GM18508 (cell line): Measurements from ENCODE around the gene SLC6A1.

Experiments
- ATAC-seq: cut with Tn5 transposase; IDR thresholded peaks from one replicate; pipeline ENCODE4 v1.9.1; 2021; ENCODE audit warnings: moderate number of reproducible peaks; ENCODE audit not compliant: insufficient read depth, unreplicated experiment

SLC6A1 gene

DNA sequence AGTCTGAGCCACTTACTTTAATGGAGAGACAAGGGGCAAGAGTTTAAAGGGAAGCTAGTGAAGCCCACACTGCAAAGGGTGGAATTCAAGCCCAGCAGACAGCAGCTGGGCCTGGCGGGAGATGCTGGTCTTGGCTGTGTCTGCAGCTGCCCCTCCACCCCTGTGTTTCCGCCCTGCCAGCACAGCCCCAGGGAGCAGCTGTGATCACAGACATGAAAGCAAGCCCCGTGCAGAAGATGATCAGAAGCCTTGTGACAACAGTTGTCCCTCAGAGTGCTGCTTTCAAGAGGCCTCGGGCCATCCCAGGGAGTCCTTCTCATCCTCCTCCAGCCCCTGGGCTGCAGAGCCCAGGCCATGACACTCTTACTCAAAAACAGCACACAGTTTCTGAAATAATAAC, 24.1 kb upstream of the SLC6A1 start:
- no peak for ATAC-seq

DNA sequence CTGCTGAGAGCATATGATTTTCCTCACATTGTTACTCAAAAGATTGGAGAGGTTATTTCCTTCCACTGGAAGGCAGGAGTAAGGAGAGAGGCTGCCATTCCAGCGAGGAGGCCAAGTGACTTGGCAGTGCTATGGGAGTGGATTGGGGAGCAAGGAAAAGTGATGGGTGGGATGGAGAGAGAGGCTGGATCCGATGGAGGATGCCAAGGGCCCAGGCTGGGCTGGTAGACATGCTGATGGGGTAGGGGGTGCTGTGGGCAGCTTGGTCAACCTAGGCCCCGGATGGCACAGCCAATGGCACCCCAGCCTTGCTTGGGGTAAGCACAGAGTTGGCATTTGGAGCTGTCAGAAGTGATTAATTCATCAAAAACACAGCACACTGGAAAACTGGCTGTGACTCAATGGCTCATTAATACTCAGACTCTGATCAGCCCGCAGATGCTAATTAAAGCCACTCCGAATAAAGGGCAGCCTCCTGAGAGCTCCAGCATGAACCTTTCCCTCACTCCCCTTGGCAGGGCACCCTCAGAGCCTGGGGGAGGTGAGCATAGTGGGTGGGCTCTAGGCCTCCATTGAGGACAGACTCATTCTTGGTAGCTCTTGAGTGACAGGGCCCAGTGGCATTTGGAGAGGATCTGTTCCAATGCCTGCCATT, 22.1 kb upstream of the SLC6A1 start:
- ATAC-seq: no peak

DNA sequence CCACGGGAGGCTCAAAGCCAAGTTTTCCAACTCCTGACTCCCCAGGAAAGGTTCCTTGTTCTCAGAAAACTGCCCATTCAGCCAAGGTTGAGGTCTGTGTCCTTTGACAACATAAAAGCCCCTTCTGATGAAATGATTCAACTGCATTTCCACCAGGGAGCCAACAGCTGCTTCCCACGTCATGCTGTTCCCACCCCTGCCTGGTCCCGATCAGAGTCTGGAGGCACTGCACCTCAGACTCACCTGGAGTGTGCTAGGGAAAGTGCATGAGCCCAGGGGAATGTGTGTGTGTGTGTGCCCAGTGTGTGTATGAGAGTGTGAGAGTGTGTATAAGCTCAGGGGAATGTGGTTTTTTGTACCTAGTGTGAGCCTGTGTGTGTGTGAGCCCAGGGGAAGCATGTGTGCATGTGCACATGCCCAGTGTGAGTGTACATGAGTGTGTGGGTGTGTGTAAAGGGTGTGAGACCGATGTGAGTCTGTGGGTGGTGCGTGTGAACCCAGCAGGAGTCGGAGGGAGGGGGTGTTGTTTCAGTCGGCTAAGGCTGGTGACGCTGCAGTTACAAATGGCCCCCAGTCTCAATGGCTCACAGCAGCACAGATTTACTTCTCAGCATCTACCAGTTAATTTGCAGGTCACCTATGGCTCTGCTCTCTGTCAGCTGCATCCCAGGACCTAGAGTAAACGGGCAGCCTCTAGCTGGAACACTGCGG, 20.3 kb upstream of the SLC6A1 start:
- ATAC-seq: no peak

DNA sequence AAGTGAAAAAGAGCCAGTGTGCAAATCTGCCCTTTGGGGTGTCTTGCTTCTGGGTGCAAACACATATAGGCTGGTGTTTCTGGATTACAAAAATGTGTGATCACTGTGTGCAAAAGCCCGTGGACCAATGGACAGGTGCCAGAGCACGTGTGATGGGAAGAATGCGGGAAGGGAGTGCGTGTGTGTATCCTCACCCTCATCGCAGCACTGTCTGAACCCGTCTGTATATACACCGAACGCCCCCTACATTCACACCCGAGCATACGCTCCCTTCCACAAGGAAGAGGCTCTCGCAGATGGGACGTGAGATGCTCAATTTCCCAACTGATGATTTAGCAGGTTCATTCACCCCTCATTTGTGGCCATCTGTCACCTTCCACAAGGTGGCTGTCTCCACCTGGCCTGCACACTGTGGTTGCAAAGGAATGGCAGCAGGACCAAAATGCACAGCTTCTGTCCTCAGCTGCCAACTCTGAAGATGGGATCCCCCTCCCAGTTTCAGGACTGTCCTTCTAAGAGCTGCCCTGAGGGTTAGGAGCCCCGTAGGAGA, 19.4 kb upstream of the SLC6A1 start:
- no peak for ATAC-seq

DNA sequence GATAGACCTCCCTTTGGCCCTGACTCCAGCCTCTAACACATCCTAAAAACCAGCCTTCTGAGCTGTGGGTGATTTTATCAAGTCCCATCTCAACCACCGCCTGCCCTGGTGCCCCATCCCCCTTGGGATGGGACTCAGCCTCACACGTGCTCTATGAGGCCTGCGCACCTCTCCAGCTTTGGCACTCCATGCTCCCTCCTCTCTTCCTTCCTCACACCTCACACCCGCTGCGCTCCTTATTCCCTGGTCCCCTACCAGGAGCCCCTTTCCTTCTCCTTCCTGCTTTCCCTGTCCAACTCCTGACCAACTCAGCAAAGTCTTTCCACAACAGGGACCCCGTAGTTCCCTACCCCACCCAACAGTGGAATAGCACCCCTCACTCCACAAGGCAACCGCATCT, 18.4 kb upstream of the SLC6A1 start:
- ATAC-seq: no peak

DNA sequence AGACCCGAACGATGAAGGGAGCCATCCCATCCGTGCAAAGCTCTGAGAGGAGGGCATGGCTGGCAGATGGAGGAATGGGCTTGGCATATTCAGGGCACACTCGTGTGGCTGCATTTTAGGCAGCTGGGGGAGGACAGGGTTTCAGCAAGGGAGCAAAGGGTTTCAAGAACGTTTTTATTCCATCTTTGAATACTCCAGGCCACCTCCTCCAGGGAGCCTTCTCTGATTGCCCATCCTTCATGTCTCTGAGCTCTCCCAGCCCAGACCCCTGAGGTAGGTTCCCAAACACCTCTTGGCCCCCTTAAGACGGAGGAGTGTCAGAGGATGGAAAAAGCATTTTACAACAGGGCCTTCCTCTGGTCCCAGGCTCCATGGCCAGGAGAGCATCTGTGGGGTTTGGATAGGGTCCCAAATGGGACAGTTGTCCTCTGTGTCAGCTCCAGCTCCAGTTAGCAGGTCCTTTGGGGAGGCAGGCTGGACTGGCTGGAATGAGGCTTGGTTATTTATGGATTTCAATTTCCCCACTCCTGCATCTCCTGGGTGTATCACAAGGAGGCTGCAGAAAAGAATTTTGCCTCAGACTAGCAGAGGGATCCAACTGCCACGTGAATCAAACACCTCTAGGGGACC, 17.7 kb upstream of the SLC6A1 start:
- ATAC-seq: no peak

DNA sequence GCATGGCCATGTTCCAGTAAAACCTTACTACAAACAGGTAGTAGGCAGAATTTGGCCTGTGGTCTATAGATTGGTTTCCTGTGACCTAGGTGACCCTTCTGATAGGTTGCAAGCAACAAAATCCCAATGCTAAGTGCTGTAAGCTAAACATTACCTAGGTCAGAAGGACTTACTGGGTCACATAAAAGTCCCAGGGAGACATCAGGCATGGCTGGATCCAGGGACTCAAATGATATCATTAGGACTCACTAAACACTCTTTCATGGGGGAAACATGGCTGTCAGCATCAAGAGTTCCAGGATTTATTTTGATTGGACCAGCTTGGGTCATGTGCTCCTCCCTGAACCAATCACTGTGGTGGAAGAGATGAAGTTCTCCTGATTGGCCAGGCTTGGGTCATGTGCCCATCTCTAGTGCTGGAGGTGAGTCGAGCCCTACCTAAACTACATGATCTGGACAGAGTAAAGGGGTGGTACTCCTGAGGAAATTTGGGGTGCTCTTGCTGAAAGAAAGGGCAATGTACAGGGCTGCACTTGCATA, 16.8 kb upstream of the SLC6A1 start:
- ATAC-seq: no peak

DNA sequence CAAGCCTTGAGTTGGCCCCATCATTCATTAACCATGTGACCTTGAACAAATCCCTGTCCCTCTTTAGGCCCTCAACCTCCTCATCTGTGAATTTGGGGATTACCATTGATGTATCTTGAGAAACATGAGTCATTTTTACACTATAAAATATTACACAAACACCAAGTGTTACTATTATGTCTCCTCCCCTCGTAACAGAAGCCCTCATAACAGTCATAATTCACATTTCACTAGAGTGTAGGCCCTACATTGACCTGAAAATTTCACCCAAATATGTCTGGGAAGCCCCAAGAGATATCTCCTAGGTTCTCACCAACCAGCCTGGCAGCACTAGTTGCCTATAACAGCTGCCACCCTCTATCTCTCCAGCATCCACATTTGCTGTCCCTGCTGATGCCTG, 15.8 kb upstream of the SLC6A1 start:
- ATAC-seq: no peak

DNA sequence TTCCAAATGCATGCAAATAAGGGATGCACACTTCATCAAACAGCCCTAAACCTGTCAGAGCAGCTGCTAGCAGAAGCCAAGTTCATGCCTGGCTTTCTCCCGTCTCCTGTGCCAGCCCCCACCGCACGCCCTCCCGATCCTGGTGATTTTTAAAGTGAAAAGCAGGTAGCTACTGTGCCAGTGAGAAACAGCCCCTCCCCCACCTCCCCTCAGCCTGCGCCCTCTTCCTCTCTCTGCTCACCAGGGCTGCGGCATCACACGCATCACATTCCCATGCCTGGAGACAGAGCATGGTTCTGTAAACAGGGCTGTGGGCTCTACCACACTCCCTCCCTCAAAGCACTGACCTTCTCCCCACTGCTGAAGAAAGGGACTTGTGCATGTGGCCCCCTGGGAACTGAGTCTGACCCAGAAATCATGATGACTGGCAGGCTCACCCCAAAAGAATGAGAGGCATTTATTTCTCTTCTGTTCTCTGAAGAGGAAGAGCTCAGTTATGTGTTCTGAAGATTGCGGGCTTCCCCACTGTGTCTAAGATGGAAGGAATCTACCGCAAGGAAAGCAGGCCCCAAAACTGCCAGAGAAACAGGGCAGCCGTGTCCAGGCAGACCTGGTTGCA, 14.5 kb upstream of the SLC6A1 start:
- ATAC-seq: no peak

DNA sequence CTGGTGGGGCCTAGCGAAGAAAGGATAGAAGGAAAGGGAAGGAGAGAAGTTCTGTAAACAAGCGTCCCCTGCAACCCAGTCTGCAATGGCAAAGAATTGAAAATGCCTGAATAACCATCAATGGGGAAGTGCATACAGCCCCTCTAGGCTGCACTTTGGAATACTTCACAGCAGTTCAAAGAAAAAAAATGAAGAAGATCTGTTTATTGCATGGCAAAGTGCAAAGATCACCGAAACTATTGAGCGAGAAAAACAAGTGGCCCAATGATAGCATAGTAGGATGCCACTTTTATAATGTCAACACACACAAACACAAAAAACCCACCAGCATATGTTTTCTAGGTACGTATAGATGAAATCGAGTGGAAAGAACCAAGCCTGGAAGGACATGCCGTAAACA, 13.6 kb upstream of the SLC6A1 start:
- ATAC-seq: no peak

DNA sequence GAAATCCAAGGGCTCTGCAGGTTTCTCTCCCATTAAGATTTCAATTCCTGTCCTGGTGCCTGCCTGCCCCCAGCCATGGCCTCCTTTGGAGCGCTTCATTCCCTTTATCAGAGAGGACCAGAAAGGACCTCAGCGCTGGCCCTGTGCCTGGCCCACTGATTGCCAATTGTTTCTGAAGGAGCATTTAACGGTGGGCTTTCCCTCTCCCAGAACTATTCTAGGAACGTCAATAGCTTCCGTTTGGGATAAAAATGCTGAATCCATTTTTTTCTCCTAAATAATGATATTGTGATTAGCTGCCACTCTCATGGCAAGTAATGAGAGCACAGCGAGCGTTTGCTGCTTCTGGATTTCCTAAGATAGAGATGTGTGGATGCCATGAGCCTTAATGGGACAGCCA, 12.2 kb upstream of the SLC6A1 start:
- no peak for ATAC-seq

DNA sequence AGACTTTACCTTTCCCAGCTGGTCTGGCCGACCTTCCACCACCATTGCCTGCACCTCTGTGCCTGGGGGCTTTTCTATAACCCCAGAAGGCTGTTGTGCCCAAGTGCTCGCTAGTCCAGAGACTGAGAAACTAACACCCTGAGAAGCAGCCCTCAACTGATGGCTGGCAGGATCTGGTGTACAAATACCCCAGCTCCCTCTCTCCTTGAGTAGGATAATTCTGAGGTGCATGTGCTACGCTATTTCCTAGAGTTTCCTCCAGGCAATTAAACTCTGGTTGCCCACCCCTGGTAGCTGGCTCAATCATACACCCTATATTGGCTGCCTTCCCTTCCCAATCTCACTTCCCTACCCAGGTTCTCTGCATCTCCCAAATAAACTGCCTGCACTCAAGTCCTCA, 11.5 kb upstream of the SLC6A1 start:
- no peak for ATAC-seq

DNA sequence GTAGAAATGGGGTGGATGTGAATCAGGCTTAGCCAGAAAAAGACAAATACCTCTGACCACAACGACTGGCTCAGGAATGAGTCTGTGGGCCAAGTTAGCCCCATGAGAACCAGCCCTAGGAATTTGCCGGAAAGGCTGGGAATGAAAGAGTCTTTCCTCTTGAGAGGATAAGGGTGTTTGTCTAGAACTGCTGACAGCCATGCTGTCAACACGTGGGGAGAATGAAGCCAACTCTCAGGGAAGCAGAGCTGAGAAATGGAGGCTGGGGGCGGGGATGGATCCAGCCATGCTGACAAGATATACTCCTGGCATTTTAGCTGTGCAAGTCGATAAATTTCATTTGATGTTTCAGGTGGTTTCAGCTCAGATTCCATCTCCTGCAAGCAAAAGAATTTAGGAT, 10.6 kb upstream of the SLC6A1 start:
- ATAC-seq: no peak

DNA sequence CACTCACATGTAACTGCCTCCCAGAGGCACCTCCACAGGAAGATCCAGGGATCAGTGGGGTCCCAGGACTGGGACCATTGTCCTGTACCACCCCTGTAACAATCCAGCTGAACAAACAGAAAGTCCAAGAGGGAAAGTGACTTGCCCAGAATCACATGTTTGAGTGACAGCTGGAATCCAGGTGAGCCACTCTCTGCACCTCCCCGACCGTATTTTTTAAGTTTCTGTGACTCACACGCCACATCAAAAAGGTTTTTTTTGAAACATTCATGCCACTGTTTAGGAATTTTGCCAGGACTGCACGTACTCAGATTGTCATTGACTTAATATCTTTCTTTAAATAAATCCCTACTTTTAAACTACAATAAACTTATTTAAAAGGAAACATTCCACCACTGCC, 9.8 kb upstream of the SLC6A1 start:
- ATAC-seq: no peak

DNA sequence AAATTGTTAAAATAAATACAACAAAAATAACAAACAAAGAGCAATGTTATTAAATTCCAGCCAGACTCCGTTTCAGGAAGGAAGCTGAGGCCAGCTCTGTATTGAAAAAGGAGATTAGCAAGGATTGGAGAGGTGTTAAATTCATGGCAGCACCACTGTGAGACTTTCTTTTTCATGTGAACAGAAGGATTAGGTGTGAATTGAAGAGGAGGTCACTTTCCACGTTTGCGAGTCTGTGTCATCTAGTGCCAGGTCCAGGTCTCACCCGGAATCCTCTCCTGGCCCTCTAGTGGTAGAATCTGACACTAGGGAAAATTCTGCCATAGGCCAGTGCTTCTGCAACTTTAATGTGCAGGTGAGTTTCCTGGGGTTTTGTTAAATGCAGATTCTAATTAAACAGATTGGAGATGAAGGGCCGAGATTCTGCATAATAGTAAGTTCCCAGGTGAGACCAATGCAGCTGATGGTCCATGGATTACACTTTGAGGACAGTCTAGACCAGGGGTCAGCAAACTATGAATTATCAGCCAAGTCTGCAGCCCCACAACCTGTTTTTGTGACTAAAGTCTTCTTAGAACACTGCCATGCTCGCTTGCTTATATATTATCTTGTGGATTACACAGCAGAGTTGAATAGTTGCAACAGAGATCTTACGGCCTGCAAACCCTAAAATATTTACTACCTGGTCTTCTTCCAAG, 9.2 kb upstream of the SLC6A1 start:
- no peak for ATAC-seq

DNA sequence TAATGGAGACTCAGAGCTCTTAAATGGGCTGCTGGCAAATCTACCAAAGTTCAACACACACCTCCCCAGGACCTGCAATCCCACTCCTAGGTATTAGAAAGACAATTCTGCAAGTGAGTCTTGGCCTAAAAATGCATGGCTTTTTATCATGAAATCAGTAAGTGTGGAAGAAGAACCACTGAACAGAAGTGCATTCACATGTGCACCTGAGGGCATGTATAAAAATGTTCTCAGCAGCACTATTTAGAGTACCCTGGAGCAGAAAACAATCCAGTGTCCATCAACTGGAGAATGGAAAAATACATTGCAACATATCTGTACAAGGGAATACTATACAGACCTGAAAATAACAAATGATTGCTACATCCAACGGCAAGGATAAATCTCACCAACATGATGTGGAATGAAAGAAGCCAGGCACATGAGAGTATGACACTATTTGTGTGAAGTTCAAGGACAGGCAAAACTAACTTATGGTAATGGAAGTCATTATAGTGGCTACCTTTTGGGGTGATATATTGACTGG, 8.1 kb upstream of the SLC6A1 start:
- ATAC-seq: no peak

DNA sequence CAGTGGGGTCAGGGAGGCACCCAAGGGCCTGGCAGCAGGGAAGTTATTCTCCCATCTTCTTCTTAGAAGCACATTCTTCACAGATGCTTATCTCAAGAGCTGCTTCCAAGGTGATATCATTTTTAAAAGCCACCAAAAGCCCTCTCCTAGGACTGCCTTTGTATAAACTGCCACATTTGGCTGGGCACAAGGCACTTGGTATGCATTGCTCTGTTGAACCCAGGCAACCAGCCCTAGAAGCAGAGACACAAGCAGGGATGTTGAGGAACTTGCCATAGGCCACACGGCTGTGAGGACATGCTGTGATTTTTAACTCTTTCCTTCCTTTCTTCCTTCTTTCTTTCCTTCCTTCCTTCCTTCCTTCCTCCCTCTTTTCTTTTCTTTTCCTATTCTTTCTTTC, 7.4 kb upstream of the SLC6A1 start:
- ATAC-seq: no peak

DNA sequence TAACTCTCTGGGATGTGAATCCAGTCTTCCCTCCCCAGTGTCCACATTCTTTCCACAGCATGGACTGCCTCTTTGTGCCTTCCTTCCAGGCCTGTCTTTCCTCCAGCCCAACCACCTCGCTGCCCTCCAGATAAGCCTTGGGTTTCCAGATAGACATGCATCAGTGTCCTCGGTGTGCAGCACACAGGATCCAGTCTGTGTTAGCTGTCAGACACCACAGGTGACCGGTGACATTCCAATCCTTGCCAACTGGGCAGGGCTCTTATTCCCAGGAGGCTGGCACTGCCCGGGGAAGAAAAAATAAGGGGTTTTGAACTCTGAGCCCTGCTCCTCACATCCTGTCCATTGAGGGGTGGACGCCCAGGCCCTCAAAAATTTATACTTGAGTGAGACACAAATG, 6.0 kb upstream of the SLC6A1 start:
- ATAC-seq: no peak

DNA sequence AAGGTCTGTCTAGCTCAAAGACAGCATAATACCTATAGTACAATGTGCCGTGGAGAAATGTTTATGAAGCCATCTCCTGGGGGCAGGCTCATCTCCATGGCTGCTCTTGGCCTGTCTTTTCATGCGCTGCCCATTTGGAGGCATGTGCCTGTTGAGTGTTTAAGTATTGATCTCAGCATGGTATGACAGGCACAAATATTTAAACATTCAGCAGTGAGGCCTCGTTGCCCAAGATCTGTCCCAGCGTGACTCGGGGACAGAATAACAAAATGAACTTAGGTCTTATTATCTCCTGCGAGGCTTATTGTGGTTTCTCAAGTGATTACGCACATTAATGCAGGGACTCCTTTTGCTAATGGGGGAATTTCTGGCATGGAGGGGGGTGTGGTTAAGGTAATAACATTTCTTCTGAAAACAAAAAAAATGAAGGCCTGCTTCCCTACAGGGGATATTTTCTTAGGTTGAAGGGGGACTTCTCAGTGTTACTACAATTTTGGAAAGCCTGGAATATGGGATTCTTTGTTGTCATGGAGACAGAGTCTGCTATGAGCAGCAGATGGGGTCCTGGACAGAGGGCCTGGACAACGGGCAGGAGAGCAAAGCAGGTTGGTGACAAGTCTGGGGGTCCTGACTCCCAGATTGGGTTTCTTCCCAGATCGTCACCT, 4.4 kb upstream of the SLC6A1 start:
- ATAC-seq: no peak
